Hematopoietic multipotent progenitor cell treated with erythropoietin and hydrocortisone succinate and interleukin-3 and kit ligand, for 17 days (in vitro differentiated cells): Measurements from ENCODE around the gene JAZF1.

Experiments used
- DNase-seq: peaks from one replicate; pipeline ENCODE4 v3.0.0-alpha.2; 2015; ENCODE audit warnings: low spot score

Gene JAZF1

DNA sequence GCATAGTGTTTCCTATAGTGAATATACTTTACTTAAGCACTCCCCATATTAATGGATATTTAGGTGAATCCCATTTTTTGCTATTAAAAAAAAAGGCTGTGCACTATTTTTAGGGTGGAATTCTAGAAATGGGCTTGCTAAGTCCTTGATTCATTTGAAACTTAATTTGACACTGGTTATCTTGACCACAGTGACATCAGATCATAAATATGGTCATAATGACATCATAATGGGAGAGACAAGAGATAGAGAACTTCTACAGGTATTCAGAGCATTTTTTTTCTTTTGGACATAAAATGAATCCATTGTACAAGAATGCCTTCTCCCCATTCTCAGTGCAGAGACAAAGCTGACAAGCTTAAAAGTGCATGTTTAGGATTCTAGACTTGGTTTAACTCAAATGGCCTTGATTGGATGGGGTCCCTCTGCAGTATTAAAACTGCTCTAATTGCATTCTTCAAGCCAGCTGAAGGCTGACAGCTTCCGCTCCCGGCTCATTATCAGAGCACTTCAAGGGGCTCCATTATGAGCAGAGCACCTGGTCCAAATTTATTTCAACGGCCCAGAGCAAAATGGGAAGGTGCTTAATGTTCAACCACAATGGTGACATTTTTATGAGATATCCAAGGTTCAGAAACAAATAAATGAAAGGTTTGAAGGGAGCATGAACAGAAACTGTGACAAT is 104.8 kb downstream of the JAZF1 start:
- DNase-seq: no peak

DNA sequence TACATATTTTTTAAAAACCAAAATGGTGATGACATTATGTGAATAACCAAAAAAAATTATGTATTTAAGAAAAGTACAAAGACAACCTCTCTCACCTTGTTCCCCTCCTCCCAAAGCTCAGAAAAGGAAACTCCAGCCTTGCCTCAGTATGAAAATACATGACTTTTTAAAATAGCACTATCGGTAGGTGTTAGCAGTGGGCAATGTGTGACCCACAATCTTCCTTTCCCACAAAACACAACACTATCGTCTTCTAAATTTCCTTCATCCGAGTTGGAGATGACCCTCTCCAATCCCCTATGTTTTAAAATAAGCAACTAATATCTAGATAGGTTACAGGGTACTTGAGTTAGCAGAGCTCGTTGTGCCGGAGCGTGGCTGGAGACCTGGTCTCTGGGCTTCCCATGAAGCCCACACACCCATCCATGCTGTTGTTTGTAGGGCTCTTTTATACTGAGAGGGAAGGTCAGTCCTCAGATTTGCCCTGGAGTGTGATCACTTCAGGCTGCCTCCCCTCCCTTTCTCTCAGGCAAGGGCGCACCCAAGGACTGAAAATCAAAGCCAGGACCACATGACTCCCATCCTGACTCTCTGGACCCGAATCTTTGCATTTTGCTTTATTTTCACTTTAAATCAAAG is 107.6 kb downstream of the JAZF1 start:
- DNase-seq: no peak

DNA sequence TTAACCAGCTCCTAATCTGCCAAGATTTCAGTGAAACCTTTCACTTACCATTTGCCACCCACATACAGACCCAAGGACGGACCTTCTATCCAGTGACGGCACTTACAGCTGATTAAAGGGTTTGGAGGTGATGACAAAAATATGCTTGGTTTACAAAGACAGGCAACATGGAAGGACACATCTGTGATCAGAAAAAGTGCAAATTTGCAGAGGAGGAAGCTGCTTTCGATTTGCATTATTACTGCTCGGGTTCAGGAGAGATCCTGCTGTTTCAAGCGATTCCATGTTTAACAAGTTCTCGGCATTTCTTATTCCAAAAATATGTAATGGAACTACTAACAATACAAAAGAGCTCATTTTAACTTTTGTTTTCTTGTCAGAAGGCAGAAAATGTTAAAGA is 109.0 kb downstream of the JAZF1 start:
- no peak for DNase-seq

DNA sequence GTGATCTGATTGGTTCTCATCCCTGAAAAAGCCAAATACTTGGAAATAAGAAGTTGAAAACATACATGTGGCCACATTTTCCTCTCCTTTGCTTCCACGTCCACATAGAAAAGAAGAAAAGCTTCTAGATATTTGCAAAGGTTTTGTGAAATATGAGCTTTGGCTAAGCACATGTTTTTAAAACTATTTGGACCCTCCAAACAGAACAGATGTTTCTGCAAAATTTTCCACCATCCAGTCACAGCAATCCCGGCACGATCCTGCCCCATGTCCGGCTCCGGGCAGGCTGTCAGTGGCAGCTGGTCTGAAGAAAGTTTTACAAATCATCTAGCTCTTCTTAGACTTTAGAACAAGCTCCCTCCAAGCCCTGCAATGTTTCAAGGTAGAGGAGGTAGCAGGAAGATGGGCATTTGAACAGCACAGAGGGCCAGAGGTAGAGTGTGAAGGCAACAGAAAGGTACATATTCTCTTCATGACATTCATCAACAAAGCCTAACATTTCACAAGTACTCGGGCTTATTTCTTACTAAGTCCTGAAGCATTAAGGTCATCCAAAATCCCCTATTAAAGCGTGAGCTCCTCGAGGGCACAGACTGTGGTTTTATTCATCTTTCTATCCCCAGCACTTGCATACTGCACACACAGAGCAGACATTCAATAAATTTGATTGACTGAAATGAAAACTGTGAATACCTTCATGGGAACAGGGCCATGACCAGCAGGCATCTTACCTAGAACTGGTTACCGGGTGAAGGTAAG is 110.1 kb downstream of the JAZF1 start:
- no peak for DNase-seq

DNA sequence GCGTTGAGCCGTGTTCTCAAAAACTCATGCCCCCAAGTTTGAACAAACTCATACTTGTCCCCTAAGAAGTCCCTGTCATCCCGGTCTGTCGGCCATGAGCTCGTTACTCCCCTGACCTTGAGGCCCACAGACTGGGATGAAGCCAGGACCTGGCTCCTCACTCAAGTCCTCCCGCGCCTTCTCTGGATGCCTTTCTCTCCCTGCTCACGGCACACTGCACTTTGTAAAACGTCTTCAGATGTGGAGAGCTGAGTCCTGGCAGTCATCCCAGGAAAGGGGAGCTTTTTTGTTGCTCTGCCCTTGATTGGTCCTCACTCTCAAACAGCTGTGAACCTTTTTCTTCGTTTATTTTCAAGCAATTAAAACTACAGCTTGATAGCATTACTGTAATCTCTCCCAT is 110.8 kb downstream of the JAZF1 start:
- no peak for DNase-seq

DNA sequence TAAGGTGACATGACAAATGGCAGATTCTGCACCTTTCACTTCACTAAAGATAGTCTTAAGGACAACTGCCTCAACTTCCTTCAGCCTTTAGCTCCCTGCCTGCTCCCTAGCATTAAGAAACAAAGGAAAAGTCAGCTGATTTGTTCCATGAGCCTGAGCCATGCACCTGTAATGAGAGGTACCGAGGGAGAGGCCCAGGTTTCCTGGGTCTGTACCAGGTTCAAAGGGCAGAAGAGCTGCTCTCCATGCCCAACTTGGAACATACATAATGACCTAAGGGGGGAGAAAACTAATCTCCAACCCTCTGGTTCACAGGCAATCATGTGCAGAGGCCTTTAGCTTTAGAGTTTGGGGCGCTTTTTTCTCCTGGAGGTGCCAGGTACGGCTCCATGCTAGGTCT is 111.2 kb downstream of the JAZF1 start:
- DNase-seq: no peak

DNA sequence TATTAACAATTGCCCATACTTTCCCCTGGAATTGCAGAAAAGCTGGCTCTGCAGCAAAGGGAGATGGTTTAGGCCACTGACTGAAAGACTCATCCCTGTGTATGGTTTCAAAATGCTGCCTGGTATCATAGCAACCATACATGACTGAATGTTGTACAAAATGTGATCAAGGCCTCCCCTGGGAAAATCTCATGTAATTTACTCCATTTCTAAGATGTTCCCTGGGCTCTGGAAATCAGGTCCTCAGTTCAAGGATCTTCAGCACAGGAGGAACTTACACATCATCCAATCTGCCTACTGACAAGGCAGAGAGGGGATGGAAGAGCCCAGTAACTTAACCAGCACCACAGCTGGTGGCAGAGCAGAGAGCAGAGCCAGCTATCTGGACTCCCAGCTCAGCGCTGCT is 111.8 kb downstream of the JAZF1 start:
- no peak for DNase-seq

DNA sequence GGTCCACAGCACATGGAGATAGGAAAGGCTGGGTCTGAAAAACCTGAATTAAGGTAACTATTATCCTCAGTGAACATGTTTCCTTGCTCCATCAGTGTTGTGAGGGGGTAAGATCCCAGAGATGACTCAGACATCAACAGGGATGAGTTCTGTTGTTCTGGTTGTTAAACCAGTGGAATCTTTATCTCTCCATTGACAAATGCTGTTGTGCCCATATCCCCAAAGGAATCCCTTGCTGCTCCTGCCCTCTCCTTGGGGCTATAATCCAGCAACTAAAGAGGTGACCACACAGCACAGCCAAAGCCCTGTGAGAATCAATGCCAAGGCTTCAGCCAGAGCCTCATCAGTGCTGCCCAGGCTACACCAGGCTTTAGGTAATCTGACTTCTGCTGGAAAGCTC is 113.4 kb downstream of the JAZF1 start:
- DNase-seq: no peak

DNA sequence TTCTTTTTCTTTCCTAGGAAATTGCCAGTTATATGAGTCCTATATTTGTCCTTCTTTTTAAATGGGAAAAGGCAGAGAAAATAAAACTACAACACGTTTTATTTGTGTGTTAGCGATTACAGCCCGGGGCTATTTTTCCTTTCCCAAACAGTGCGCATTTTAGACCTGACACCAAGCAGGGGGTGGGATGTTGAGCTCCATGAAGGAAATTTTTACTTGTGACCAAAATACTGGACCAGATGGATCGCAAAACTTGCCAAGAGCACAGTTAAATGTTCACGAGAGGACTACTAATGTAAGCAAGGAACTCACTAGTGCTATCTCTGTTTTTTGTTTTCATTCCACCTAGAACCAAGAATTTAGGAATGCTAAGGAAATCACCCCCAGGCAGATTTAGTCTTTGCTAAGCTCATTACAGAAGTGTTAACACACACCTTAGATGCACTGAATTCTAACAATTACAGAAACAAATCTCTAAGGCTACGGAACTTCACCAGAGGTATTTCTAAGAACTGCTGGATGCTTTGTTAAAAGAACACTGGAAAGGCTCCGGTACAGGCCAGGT is 114.8 kb downstream of the JAZF1 start:
- DNase-seq: no peak

DNA sequence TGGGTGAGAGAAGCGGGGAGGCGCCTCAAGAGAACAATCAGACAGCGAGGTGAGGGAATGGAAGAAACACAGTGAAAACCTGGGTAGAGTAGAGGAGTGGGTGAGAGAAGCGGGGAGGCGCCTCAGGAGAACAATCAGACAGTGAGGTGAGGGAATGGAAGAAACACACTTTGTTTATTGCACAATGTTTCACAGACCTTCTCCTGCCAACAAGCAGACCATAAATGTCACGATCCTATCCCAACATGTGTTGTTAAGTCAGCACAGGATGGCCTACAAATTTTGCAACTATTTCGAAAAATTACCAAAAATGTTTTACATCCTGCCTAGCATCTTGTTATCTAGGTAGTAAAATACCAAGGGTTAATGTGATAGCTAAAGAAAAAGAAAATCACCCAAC is 115.3 kb downstream of the JAZF1 start:
- no peak for DNase-seq

DNA sequence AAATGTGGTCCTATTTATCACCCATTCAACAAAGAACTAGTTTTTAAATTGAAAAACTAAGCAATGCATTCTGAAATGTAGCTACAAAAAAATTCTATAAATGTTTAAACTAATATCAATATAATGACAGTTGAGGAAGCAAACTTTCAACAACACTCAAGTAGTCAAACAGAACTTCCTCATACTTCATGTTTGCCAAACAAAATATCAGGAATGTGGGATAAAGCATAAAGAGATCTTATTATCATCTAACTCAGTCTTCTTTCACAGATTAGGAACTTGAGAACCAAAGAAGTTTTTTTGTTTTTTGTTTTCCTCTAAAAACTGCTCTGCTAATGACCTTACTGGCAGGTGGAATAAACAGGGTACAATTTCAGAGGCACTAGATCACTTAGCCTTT is 116.2 kb downstream of the JAZF1 start:
- DNase-seq: no peak

DNA sequence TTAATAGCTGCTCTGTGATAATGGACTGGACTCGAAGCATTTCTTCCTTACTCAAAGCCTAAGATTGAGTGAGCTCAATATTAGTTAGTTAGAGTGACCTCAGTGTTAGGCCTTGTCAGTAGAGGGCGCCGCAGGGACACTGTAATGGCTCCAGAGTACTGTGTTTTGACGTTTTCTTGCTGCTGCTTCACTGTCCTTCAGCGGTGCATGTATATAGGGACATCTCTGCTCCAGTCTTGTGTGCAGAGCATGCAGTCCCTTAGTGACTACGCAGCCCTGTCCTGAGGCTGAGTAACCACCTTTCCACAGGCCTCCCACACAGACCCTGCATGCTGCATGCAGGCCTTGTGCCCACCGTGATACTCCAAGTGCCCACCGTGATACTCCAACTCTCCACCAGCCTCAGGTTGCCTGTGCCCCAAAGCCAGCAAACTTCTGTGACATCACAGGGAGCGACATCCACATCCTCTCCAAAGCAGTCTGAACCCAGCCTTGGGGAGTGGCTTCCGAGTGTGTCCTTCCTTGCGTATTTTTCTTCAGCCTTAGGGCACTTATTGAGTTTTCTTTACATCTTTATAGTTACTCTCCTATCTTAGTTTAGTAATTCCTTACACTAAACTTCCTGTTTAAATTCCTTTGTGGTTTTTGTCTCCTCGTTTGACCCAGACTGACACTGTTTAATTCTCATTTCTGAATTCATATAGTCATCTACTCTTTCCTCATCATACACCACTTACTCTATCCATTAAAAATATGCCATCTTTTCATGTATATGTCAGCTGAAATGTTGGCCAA is 118.2 kb downstream of the JAZF1 start:
- DNase-seq: peak; percentile 79

DNA sequence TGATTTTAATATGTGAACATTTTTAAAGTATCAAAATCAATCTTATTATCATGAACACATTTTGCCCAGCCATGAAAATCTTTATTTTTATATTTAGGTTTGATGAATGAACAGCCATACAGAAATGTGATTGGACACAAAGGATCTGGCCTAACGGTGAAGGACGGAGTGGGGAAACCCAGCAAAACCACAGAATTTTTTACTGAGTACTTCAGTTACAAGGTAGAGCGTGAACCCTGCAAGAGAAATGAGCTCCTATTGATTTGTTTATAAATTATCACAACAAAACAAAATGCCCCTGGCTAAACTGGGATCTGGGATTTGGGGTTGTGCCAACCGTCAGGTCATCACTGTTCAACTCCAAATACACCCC is 118.8 kb downstream of the JAZF1 start:
- DNase-seq: no peak

DNA sequence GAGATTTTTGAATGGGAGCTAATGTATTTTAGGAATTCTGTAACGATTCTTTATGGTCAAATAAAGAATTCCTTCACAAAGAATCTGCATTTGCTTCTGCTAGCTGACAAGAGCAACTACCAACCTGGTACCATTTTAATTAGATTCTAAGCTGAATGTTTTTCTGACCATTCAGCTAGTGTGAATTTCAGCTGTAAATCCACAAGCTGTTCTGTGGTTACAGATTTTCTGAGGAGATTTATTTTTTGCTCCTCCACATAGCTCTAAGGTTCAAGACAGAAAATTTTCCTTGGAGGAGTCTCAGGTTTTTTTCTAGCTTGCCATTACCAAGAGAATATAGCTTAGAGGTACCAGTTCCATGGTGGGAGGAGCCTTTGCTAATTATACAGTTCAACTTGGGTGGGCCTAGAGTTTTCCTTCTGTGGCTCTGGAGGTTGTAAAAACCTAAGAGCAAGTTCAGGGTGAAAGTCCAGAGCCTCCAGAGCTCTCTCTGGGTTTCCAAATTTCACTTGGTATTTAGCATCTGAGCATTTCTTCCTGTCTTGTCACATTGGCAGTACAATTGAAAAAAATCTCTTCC is 120.1 kb downstream of the JAZF1 start:
- no peak for DNase-seq

DNA sequence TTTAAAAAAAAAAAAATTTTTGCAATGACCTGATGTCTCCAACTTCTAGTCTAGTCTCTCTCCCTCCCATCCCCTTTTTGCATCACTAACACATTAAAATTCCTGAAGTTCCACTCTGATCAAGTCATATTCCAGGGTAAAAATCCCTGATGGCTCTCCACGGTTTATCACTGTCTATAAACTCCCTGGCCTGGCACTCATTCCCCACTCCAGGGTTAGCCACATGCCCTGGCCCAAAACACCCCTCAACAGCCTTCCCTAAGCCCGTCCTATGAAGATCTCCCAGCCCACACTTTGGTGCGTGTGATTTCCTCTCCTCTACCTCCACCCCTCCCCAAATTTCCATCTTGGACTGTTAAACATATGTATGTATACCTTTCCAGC is 125.4 kb downstream of the JAZF1 start:
- DNase-seq: no peak

DNA sequence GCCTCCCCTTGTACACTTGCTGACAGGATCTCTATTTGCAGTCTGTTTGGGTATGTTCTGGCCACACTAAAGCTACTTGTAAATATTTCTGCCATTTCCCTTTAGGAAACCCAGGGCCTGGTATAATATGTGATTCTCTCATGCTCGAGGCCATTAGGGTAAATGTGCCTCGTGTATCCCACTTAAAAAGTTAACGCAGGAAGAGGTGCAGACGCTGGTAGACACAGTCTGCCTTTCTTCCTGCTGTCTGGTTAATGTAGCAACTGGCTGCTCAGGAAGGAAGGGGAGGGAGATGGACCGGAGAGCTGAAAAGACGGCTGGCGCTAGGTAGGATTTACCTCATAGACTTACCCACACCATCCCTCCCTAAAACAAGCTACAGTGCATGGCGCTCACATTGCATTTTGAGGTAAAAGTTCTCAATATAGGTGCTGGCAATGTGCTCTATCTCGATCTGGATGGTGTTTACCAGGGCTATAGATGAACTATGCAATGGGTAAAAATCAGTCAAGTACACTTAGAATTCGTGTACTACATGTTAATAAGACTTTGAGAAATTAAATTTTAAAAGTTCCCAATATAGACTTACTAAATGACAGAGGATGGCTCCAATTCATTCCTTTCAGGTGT is 125.9 kb downstream of the JAZF1 start:
- DNase-seq: no peak

DNA sequence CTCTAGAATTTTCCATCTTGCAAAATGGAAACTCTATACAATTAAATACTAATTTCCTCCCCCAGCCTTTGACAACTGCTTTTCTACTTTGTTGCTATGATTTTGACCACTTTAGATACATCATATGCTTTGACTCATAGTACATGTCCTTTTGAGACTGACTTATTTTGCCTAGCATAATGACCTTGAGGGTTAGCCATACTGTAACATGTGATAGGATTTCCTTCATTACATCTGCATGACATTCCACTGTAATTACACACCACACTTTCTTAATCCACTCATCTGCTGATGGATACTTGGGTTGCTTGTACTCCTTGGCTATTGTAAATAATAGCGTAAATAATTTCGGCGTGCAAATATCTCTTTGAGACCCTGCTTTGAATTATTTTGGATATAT is 127.7 kb downstream of the JAZF1 start:
- no peak for DNase-seq

DNA sequence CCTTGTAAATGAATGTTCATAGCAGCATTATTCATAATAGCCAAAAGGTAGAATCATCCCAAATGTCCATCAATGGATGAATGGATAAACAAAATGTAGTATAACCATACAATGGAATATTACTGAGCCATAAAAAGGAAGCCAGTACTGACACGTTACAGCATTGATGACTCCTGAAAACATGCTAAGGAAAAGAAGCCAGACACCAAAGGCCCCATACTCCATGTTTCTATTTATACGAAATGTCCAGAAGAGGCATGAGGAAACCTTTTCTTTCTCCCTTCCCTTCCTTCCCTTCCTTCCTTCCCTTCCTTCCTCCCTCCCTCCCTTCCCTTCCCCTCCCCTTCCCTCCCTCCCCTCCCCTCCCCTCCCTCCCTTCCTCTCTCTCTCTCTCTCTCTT is 131.9 kb downstream of the JAZF1 start:
- no peak for DNase-seq

DNA sequence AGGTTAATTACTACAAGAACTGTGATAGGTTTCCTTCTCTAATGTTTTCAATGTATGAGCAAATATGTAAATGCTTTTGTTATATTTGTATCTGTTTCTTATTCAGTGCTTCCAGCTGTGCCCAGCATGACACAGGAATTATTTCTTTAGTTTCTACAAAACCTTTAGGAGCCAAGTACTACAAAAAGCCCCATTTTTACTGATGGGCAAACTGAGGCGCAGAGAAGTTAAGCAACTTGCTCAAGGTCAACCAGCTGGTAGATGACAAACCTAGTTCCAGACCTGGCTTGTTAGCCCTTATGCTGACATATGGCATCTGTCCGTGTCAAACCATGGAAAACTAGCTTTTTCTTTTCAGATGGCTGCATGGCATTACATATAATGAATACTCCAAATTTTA is 134.6 kb downstream of the JAZF1 start:
- DNase-seq: no peak

DNA sequence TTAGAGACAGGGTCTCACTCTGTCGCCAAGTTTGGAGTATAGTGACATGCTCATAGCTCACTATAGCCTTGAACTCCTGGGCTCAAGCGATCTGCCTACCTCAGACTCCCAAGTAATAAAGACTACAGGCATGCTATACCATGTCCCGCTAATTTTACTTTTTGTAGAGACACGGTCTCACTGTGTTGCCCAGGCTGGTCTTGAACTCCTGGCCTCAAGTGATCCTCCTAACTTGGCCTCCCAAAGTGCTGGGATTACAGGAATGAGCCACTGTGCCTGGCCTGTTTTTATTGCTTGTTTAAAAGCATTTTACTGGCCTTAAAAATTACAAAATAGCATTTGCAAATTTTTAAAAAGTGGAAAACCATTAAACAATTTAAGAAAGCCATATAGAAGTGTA is 135.0 kb downstream of the JAZF1 start:
- no peak for DNase-seq

DNA sequence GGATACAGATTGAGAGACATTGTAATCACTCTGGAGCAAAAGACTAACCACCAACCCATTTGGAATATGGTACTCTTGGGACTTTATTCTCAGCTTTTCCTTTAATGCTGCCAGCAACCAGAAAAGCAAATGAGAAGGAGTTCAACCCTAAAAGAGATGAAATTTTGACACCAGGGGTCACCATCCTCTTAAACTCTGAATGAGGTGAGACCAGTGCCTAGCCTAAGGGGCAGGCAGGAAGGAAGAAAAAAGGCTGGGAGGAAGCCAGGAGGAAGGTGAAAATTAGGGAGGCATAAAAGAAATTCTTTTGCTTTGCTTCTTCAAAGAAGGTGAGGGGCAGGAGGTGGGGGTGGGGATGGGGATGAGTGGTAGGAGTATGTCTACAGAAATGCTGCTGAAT is 135.8 kb downstream of the JAZF1 start:
- DNase-seq: no peak

DNA sequence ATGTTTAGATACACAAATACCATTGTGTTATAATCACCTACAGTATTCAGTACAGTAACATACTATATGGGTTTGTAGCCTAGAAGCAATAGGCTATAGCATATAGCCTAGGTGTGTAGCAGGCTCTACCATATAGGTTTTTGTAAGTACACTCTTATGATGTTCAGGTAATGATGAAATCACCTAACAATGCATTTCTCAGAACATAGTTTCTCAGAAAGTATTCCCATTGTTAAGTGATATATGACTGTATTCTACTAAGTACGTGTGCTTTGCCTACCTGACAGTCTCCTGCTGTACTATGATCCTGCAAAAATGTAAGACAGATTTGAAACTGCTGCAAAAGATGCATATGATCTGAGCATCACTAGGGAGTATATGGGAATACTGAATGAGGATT is 137.9 kb downstream of the JAZF1 start:
- no peak for DNase-seq
